GM23338 (cell line): ENCODE data around the gene SORT1.

ENCODE experiments used
- CREB1 ChIP-seq: fragments of 250-450 bp; sonication (Bioruptor Pico); IDR thresholded peaks from 2 replicates; pipeline ENCODE4 v1.5.0; 2020; ENCODE audit warnings: low read depth, mild to moderate bottlenecking, moderate library complexity
- EZH2 ChIP-seq: fragments of 200-600 bp; sonication (generic); IDR thresholded peaks from one replicate; pipeline ENCODE4 v1.8.0; 2017; ENCODE audit warnings: antibody characterized with exemption, mild to moderate bottlenecking, low read depth; ENCODE audit not compliant: unreplicated experiment
- EZH2phosphoT487 ChIP-seq: fragments of 200-600 bp; sonication (generic); IDR thresholded peaks from one replicate; pipeline ENCODE4 v1.8.1; 2018; ENCODE audit warnings: antibody characterized with exemption; ENCODE audit not compliant: unreplicated experiment
- JUNB ChIP-seq: IDR thresholded peaks from one replicate; pipeline ENCODE4 v1.6.1; 2016; ENCODE audit warnings: antibody characterized with exemption; ENCODE audit not compliant: unreplicated experiment
- NANOG ChIP-seq: IDR thresholded peaks from 2 replicates; pipeline ENCODE4 v1.6.1; 2016; ENCODE audit warnings: antibody characterized with exemption, borderline replicate concordance
- POLR2AphosphoS5 ChIP-seq: IDR thresholded peaks from 2 replicates; pipeline ENCODE4 v1.6.1; 2016; ENCODE audit warnings: antibody characterized with exemption, low read depth
- ZNF331 ChIP-seq: fragments of 250-450 bp; sonication (Bioruptor Pico); IDR thresholded peaks from 2 replicates; pipeline ENCODE4 v1.5.0; 2020; ENCODE audit warnings: low read depth, mild to moderate bottlenecking, moderate library complexity
- TF ChIP-seq, protein P1 (sequence below), 2 experiments: fragments of 200-600 bp in 1 of 2; sonication (generic) in 1 of 2; conservative IDR thresholded peaks; 2 replicates each; pipeline versions ENCODE4 v1.5.1 to v1.6.1; 2016 to 2017; ENCODE audit warnings: antibody characterized with exemption in 2 of 2, low read depth in 2 of 2, mild to moderate bottlenecking in 2 of 2, moderate library complexity in 1 of 2
- TF ChIP-seq, protein P2 (sequence below): IDR thresholded peaks from one replicate; pipeline ENCODE4 v1.6.1; 2018; ENCODE audit warnings: antibody characterized with exemption; ENCODE audit not compliant: unreplicated experiment
- TF ChIP-seq, protein P3 (sequence below): fragments of 250-450 bp; sonication (Bioruptor Pico); IDR thresholded peaks from 2 replicates; pipeline ENCODE4 v1.5.0; 2020; ENCODE audit warnings: mild to moderate bottlenecking, moderate library complexity
- TF ChIP-seq, protein P4 (sequence below): IDR thresholded peaks from 2 replicates; pipeline ENCODE4 v1.6.1; 2016; ENCODE audit warnings: antibody characterized with exemption

DNA sequence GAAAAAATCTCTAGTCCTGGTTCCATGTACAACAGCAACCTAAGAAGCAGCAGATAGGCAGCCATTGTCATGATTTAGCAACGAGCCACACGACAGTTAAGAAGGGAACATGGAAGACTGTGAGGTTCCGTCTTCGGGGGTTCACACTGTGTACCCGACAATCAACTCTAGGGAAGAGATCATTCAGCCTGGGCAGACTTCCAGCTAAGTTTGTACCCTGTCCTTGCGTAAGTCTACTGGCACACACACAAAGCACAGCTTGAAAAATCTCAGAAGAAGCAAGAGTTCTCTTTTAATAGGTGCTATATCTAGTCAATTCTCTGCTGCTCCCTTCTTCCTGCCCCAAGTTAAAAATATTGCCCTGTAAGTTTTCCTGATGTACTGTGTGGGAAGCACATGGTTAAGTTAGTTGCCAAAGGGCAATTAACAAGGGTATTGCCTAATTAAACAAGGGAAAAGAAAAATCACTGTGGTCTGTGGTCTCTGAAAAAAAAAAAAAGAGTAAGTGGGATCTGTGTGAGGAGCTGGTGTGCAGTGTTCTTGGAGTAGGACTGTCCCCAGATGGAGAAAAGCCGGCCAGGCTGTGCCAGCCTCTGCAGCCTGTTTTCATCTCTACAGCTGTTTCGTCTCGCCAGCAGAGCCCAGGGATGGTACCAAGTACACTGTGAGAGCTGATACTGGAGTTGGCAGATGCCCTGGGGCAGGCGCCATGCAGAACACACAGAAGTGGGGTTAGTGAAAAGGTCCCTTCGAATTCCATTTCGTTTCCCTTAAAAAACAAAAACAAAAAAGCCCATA, 84.5 kb downstream of the SORT1 start:
- TF ChIP-seq EZH2: no peak
- TF ChIP-seq, protein P1, sequence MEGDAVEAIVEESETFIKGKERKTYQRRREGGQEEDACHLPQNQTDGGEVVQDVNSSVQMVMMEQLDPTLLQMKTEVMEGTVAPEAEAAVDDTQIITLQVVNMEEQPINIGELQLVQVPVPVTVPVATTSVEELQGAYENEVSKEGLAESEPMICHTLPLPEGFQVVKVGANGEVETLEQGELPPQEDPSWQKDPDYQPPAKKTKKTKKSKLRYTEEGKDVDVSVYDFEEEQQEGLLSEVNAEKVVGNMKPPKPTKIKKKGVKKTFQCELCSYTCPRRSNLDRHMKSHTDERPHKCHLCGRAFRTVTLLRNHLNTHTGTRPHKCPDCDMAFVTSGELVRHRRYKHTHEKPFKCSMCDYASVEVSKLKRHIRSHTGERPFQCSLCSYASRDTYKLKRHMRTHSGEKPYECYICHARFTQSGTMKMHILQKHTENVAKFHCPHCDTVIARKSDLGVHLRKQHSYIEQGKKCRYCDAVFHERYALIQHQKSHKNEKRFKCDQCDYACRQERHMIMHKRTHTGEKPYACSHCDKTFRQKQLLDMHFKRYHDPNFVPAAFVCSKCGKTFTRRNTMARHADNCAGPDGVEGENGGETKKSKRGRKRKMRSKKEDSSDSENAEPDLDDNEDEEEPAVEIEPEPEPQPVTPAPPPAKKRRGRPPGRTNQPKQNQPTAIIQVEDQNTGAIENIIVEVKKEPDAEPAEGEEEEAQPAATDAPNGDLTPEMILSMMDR (conservative IDR thresholded peaks at IDR 0.05; ENCODE audit: low read depth in 2 of 2): no peak
- TF ChIP-seq, protein P2, sequence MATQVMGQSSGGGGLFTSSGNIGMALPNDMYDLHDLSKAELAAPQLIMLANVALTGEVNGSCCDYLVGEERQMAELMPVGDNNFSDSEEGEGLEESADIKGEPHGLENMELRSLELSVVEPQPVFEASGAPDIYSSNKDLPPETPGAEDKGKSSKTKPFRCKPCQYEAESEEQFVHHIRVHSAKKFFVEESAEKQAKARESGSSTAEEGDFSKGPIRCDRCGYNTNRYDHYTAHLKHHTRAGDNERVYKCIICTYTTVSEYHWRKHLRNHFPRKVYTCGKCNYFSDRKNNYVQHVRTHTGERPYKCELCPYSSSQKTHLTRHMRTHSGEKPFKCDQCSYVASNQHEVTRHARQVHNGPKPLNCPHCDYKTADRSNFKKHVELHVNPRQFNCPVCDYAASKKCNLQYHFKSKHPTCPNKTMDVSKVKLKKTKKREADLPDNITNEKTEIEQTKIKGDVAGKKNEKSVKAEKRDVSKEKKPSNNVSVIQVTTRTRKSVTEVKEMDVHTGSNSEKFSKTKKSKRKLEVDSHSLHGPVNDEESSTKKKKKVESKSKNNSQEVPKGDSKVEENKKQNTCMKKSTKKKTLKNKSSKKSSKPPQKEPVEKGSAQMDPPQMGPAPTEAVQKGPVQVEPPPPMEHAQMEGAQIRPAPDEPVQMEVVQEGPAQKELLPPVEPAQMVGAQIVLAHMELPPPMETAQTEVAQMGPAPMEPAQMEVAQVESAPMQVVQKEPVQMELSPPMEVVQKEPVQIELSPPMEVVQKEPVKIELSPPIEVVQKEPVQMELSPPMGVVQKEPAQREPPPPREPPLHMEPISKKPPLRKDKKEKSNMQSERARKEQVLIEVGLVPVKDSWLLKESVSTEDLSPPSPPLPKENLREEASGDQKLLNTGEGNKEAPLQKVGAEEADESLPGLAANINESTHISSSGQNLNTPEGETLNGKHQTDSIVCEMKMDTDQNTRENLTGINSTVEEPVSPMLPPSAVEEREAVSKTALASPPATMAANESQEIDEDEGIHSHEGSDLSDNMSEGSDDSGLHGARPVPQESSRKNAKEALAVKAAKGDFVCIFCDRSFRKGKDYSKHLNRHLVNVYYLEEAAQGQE: no peak
- no peak for TF ChIP-seq EZH2phosphoT487
- TF ChIP-seq POLR2AphosphoS5: no peak
- TF ChIP-seq JUNB: no peak
- no peak for TF ChIP-seq CREB1 (CRISPR knock-in tag)
- TF ChIP-seq, protein P3, sequence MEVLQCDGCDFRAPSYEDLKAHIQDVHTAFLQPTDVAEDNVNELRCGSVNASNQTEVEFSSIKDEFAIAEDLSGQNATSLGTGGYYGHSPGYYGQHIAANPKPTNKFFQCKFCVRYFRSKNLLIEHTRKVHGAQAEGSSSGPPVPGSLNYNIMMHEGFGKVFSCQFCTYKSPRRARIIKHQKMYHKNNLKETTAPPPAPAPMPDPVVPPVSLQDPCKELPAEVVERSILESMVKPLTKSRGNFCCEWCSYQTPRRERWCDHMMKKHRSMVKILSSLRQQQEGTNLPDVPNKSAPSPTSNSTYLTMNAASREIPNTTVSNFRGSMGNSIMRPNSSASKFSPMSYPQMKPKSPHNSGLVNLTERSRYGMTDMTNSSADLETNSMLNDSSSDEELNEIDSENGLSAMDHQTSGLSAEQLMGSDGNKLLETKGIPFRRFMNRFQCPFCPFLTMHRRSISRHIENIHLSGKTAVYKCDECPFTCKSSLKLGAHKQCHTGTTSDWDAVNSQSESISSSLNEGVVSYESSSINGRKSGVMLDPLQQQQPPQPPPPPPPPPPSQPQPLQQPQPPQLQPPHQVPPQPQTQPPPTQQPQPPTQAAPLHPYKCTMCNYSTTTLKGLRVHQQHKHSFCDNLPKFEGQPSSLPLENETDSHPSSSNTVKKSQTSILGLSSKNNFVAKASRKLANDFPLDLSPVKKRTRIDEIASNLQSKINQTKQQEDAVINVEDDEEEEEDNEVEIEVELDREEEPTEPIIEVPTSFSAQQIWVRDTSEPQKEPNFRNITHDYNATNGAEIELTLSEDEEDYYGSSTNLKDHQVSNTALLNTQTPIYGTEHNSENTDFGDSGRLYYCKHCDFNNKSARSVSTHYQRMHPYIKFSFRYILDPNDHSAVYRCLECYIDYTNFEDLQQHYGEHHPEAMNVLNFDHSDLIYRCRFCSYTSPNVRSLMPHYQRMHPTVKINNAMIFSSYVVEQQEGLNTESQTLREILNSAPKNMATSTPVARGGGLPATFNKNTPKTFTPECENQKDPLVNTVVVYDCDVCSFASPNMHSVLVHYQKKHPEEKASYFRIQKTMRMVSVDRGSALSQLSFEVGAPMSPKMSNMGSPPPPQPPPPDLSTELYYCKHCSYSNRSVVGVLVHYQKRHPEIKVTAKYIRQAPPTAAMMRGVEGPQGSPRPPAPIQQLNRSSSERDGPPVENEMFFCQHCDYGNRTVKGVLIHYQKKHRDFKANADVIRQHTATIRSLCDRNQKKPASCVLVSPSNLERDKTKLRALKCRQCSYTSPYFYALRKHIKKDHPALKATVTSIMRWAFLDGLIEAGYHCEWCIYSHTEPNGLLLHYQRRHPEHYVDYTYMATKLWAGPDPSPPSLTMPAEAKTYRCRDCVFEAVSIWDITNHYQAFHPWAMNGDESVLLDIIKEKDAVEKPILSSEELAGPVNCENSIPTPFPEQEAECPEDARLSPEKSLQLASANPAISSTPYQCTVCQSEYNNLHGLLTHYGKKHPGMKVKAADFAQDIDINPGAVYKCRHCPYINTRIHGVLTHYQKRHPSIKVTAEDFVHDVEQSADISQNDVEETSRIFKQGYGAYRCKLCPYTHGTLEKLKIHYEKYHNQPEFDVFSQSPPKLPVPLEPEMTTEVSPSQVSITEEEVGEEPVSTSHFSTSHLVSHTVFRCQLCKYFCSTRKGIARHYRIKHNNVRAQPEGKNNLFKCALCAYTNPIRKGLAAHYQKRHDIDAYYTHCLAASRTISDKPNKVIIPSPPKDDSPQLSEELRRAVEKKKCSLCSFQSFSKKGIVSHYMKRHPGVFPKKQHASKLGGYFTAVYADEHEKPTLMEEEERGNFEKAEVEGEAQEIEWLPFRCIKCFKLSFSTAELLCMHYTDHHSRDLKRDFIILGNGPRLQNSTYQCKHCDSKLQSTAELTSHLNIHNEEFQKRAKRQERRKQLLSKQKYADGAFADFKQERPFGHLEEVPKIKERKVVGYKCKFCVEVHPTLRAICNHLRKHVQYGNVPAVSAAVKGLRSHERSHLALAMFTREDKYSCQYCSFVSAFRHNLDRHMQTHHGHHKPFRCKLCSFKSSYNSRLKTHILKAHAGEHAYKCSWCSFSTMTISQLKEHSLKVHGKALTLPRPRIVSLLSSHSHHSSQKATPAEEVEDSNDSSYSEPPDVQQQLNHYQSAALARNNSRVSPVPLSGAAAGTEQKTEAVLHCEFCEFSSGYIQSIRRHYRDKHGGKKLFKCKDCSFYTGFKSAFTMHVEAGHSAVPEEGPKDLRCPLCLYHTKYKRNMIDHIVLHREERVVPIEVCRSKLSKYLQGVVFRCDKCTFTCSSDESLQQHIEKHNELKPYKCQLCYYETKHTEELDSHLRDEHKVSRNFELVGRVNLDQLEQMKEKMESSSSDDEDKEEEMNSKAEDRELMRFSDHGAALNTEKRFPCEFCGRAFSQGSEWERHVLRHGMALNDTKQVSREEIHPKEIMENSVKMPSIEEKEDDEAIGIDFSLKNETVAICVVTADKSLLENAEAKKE (CRISPR knock-in tag): no peak
- TF ChIP-seq ZNF331: no peak
- TF ChIP-seq, protein P4, sequence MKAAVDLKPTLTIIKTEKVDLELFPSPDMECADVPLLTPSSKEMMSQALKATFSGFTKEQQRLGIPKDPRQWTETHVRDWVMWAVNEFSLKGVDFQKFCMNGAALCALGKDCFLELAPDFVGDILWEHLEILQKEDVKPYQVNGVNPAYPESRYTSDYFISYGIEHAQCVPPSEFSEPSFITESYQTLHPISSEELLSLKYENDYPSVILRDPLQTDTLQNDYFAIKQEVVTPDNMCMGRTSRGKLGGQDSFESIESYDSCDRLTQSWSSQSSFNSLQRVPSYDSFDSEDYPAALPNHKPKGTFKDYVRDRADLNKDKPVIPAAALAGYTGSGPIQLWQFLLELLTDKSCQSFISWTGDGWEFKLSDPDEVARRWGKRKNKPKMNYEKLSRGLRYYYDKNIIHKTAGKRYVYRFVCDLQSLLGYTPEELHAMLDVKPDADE: no peak
- no peak for TF ChIP-seq NANOG
